PFSK-1 (cell line): ENCODE data around the gene ANKS4B.

Experiments
- FOXP2 ChIP-seq: optimal IDR thresholded peaks from 2 replicates; pipeline ENCODE3; 2011; ENCODE audit warnings: borderline replicate concordance, control low read depth, inconsistent platforms; ENCODE audit not compliant: insufficient read depth; ENCODE audit errors: extremely low read length, extremely low read depth
- POLR2AphosphoS5 ChIP-seq: IDR thresholded peaks from 2 replicates; pipeline ENCODE4 v1.6.1; 2012; ENCODE audit warnings: low read depth, mild to moderate bottlenecking, control low read depth, low read length, moderate library complexity
- REST ChIP-seq, 2 experiments: IDR thresholded peaks; 2 replicates each; pipeline versions ENCODE4 v1.6.1 to v1.8.0; 2011 to 2012; ENCODE audit warnings: low read depth in 2 of 2, low read length in 2 of 2, control low read depth in 1 of 2, inconsistent platforms in 1 of 2, mild to moderate bottlenecking in 1 of 2, moderate library complexity in 1 of 2; ENCODE audit not compliant: insufficient read depth in 1 of 2
- SIN3A ChIP-seq: IDR thresholded peaks from 2 replicates; pipeline ENCODE4 v1.6.1; 2012; ENCODE audit warnings: mild to moderate bottlenecking, low read length, moderate library complexity, borderline replicate concordance; ENCODE audit not compliant: insufficient read depth
- TAF1 ChIP-seq: IDR thresholded peaks from 2 replicates; pipeline ENCODE4 v1.6.1; 2012; ENCODE audit warnings: low read length, control low read depth, borderline replicate concordance; ENCODE audit not compliant: insufficient read depth

ANKS4B gene

GRCh38 chr16:21223787-21224186 is 9.7 kb upstream of the ANKS4B start:
- no peak for TF ChIP-seq TAF1
- TF ChIP-seq FOXP2: no peak
- TF ChIP-seq SIN3A: no peak
- no peak for TF ChIP-seq POLR2AphosphoS5
- TF ChIP-seq REST (IDR thresholded peaks at IDR 0.05; ENCODE audit: insufficient read depth in 1 of 2, low read depth in 2 of 2, low read length in 2 of 2): no peak

- TF ChIP-seq SIN3A (no peak), FOXP2 (no peak), TAF1 (no peak), POLR2AphosphoS5 (no peak), REST (IDR thresholded peaks at IDR 0.05; ENCODE audit: insufficient read depth in 1 of 2, low read depth in 2 of 2, low read length in 2 of 2) (no peak)
Measured at GRCh38 chr16:21224800-21225199, 8.7 kb upstream of the ANKS4B start.

GRCh38 chr16:21226749-21227148 is 6.8 kb upstream of the ANKS4B start:
- no peak for TF ChIP-seq POLR2AphosphoS5
- TF ChIP-seq SIN3A: no peak
- TF ChIP-seq TAF1: no peak
- TF ChIP-seq REST (IDR thresholded peaks at IDR 0.05; ENCODE audit: insufficient read depth in 1 of 2, low read depth in 2 of 2, low read length in 2 of 2): no peak
- TF ChIP-seq FOXP2: no peak

GRCh38 chr16:21227866-21228265 is 5.6 kb upstream of the ANKS4B start:
- TF ChIP-seq SIN3A: no peak
- no peak for TF ChIP-seq POLR2AphosphoS5
- TF ChIP-seq FOXP2: no peak
- no peak for TF ChIP-seq REST (IDR thresholded peaks at IDR 0.05; ENCODE audit: insufficient read depth in 1 of 2, low read depth in 2 of 2, low read length in 2 of 2)
- no peak for TF ChIP-seq TAF1

- no peak for TF ChIP-seq SIN3A
- no peak for TF ChIP-seq TAF1
- TF ChIP-seq POLR2AphosphoS5: no peak
- TF ChIP-seq FOXP2: no peak
- no peak for TF ChIP-seq REST (IDR thresholded peaks at IDR 0.05; ENCODE audit: insufficient read depth in 1 of 2, low read depth in 2 of 2, low read length in 2 of 2)
Measured at GRCh38 chr16:21228361-21228872, 5.1 kb upstream of the ANKS4B start.
